ENCODE measurements around the gene PCBD1.

The PCBD1 gene

DNA sequence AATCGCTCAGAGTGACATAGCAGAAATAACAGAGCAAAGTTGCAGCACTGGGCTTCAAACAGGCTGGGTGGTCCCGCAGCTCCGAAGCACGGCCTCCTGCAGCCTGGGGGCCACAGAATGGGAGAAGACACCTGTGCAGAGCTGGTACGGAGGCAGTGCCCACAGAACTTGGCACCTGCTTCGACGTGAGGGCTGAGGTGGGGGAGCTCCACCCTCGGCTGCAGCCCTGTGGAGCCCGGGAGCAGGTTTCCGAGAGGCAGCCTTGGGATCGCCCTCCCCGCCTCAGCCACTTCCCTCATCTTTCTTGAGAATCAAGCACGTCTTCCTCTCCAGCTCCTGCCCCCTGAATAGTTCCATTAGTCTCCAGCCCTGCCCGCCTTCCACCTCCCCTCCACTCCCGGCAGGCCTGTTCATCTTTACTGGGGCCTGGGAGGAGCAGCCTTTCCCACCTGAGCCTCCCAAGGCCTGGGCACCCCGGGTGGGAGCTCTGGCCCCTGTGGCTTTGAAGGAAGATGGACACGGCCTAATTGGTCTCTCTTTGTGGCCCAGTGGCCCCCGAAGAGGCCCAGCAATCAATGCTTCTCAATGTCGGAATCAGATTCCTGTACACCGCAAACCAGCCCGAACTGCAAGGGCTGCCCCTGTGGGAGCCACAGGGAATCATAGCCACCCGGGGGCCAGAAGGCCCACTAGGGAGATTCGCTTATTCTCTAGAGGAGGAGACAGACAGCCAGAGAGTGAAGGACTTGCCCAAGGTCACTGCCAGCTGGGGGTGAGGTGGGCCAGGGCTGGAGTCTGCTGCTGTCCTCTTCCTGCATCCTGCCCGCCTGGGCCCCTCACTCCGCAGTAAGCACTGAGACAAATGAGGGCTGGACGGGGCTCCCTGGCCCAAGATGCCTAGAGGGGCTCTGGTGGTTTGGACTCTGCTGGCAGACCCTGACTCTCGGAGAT is 17.0 kb upstream of the PCBD1 start:
- intact Hi-C loops (cut with DNase I), result no loop called here
- DNase-seq, result peak in 1 of 10 donors; percentile 67

DNA sequence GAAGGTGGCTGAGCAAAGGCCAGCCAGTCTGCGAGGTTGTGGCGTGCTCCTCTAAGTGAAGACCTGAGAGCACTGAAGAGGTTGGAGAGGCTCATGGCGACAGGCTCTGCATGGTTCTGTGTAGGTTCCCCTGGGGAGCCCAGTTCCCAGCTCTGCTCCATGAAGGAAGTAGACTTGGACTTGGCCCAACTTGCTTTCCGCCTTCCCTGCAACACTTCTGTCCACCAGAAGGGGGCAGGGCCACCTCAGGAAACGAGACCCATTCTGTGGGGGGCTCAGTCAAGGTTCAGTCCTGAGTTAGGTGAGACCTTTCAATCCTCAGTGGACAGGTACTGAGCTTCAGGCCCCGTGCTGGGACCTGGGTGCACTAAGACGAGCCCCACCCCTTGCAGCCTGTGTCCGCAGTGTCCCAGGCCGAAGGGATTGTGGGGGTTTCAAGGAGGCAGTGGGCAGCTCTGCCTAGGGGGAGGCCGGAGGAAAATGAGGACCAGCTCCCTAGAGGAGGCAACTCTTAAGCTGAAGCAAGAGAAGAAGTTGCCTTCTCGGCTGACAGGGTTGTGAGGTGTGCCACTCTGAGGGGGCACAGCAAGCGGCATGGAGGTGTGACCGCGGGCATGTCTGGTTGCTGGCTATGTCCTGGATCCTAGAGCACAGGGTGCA is 15.0 kb upstream of the PCBD1 start:
- DNase-seq, result peak in 9 of 10 donors; percentile 47 to 93 (median 69)
- intact Hi-C loops (cut with DNase I), result loop anchor here (1.0 kb wide), 1 partner anchor 382 kb away; no protein-coding TSS in a partner anchor

DNA sequence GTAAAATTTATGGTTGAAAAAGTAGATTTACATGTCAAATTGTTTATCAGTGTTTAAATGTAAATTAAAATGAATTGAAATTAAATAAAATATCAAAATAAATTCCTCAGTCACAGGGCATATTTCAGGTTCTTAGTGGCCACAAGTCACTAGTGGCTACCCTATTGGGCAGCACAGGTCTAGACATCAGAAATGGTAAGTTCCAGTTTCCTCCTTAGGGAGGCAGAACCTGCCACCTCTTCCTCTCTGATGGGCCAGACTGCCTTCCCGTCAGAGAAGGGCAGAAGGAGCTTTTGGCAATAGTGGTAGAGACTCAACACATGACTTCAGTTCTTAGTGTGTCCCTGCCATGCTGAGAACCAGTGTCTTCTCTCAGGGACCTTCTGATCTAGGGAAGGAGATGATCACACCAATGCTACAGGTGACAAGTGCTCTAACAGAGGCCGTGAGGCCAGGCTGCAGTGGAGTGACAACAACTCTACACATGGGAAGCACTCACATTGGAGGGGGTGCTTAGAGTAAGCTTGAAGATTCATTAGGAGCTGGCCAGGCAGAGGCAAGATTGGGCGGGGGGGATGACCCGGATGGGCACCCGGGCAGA is 14.4 kb upstream of the PCBD1 start:
- DNase-seq, result no peak
- intact Hi-C loops (cut with DNase I), result loop anchor here (1.0 kb wide), 1 partner anchor 383 kb away; no protein-coding TSS in a partner anchor

DNA sequence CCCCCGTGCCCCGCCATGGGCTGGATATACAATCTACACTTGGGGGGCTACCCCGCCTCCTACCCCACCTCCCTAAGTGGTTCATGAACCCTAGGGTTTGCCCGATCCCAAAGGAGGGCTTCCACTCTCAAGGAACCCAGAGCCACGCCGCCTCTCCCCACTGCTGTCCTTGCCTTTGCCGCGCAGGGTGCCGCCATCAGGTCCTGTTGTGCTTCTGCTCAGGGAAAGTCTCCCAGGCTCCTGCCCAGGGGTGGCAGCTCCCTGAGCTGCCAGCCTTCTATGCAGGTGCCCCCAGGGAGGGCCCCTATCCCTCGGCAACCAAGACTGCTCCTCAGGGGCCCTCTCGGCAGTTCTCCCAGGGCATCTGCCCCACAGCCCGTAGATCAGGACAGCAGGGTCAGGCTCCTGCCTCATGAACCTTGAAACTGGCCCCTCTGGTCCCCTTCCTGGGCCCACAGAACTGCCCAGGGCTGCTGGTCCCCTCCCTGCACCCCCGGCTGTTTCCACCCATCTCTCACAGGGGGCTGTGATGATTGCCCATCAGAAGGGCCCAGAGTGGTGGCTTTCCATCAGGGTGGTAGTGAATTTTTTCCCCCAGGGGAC is 13.0 kb upstream of the PCBD1 start:
- DNase-seq, result peak in 2 of 10 donors; percentile 12 to 73
- intact Hi-C loops (cut with DNase I), result no loop called here

DNA sequence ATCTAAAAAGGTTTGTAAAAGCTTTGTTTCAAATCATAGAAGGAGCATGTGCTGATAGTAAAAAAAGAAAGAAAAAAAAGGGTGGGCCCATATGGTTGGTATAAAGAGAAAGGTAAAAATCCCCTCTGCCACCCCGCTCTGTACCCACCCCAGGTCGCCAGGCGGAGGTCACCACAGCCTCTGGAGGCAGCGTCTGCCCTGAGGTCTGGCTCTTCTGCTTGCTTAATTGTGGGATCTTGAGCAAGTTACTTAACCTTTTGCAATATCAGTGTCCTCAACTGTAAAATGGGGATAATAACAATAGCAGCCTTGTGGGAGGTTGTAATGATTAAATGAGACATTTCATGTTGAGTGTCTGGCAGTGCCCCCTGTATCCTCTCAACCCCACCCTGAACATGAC is 10.7 kb upstream of the PCBD1 start:
- peak in 1 of 10 donors; percentile 41 for DNase-seq
- intact Hi-C loops (cut with DNase I), result no loop called here

DNA sequence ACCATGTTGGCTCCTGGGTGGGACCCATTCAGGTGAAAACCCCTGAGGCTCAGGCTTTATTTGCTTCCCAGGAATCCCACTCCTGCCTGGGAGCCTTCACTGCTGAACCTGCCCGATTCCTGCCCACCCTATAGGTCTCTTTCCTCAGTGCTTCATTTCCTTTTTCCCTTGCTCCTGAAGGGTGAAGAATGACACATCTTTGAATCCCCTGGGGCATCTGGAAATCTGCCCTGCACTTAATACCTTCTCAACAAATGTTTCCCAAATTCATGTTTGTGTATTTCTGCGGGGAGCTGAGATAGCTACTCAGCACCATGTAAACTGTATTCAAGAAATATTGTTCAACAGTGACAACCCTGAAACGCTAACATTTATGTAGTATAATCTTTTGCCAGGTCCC is 10.3 kb upstream of the PCBD1 start:
- intact Hi-C loops (cut with DNase I), result no loop called here
- DNase-seq, result no peak

DNA sequence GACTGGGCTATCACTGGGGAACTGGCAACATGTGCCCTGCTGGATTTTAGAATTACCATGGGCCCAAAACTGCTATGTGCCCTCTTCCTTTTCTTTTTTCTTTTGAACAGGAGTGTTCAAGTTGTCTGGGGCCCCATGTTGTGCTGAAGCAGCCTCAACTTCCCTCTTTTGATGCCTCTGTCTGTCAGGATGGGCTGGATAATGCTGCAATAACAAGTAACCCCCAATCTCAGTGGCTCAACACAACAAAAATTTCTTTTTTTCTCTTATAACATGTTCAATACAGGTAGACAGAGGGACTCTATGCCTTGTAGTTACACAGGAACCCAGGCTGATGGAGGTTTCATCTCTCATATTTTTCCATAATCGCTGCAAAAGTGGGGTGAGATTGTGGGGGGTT is 8.2 kb upstream of the PCBD1 start:
- DNase-seq, result no peak
- intact Hi-C loops (cut with DNase I), result no loop called here

DNA sequence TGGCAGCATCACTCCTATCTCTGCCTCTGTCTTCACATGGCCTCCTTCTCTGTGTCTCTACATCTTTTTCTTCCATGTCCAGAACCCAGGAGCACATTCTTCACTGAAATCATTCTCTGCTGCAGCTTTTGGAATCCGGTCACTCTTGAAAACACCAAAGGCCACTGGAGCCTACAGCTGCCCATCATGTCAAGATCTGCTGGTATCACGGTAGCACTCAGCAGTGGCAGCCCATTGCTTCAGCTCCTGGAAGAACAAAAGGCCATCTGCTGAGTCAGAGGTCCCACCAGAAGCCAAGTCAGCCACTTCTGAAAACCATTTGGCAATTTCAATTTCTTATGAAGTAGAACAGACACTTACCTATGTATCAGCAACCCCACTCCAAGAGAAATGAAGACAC is 6.1 kb upstream of the PCBD1 start:
- intact Hi-C loops (cut with DNase I), result no loop called here
- DNase-seq, result peak in 1 of 10 donors; percentile 27

DNA sequence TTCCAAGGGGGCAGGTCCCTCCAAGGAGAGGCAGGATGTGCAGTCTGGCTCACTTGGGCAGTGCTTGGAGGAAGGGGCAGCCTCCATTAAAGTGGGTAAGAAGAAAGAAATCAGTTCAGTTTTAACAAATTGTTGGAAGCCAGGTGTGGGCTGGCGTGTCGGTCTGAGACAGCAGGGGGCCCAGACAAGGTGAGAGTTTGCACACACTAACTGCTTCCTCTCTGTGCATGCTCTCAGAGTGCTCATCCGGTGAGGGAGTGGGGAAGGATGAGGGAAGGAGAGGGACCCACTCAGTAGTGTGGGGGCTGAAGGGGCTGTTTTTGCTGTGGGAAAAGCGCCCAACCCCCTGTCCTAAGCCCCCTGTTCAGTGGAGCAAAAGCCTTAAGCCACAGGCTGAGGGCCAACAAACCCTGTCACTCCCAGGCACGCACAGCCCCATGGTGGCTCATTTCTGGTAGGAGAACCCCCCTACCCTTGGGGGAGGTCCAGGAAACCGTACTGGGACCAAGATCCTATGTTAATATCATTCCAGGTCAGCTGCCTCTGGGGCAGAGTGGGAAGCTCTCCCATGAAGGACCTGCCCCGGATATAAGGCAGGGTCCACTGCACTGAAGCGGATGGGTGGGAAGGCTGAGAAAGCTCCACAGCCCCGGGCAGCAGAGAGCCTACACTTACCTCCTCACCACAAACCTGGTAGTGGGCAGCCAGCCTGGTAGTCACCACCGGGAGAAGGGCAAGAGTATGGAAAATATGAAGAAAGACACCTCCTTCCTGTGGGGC is 5.1 kb upstream of the PCBD1 start:
- intact Hi-C loops (cut with DNase I), result no loop called here
- peak in 1 of 10 donors; percentile 34 for DNase-seq

DNA sequence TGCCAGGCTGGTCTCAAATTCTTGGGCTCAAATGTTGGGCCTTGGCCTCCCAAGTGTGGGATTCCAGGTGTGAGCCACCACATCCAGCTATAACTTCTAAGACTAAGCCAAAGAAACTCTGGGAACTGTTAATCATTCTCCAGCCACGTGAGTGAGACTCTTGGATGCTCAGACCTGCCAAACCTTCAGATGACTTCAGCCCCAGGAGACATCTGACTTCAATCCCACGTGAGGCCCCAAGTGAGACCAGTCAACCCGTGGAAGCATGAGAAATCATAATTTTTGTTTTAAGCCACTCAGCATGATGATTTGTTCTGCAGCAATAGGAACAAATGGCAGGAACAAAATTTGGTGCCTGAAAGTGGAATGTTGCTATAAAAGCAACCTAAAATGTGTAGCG is 4.3 kb upstream of the PCBD1 start:
- no peak for DNase-seq
- intact Hi-C loops (cut with DNase I), result no loop called here

DNA sequence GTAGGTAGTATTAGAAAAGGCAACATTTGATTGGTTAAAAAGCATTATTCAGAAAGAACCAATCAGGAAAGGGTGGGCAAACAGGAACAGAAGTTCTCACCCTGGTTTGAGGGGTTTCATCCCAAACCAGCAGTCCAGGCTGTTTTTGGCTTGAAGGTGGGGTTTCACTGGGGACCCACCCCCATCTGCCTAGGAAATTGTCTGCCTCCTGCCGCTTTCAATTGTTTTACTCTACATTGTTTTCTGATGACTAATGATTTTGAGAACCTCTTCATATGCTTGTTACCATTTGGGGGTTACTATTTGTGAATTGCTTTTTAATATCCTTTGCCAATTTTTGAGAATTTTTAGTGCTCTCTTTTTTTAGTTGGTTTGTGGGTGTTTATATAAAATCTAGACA is 3.3 kb upstream of the PCBD1 start:
- peak in 1 of 10 donors; percentile 19 for DNase-seq
- intact Hi-C loops (cut with DNase I), result no loop called here

DNA sequence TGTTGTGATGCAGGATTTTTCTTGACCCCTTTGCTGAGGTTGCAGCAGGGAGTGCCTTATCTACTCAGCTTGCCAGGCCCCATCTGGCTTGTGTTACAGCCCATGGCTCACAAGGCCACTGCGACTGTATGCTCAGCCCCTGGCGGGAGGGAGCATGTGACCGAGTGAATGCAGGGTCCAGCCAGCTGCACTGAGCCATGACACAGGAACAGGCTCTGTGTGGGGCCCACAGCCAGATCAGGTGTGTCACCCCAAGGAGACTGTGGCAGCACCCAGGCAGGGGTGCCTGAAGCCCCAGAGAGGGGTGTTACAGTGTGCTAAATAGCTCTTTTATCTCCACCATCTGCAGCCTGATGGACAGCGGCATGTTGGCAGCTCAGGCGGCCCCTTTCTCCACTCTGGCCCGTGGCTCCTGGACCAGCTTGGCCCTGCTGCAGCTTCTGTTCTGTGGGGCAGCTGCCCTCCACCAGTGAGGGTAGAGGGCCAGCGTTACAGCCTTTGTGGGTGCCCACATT is 2.6 kb upstream of the PCBD1 start:
- intact Hi-C loops (cut with DNase I), result no loop called here

DNA sequence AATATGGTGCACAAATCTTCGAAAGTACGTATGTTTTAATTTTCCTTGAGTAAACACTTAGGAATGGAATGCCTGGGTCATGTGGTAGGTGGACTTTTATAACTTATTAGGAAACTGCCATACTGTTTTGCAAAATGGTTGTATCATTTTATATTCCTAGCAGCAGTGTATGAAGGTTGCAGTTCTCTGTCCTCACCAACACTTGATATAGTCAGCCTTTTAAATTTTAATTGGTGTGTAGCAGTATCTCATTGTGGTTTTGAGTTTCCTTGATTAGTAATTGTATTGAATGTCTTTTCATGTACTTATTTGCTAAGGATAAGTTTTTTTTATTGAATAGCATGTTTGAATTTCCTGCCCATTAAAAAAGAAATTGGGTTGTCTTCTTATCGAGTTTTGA is 926 bp upstream of the PCBD1 start:
- intact Hi-C loops (cut with DNase I), result no loop called here
- no peak for DNase-seq

More for the DNA sequence above, 2.6 kb upstream of the PCBD1 start:
- DNase-seq, result peak in 9 of 10 donors; percentile 36 to 93 (median 52)

DNA sequence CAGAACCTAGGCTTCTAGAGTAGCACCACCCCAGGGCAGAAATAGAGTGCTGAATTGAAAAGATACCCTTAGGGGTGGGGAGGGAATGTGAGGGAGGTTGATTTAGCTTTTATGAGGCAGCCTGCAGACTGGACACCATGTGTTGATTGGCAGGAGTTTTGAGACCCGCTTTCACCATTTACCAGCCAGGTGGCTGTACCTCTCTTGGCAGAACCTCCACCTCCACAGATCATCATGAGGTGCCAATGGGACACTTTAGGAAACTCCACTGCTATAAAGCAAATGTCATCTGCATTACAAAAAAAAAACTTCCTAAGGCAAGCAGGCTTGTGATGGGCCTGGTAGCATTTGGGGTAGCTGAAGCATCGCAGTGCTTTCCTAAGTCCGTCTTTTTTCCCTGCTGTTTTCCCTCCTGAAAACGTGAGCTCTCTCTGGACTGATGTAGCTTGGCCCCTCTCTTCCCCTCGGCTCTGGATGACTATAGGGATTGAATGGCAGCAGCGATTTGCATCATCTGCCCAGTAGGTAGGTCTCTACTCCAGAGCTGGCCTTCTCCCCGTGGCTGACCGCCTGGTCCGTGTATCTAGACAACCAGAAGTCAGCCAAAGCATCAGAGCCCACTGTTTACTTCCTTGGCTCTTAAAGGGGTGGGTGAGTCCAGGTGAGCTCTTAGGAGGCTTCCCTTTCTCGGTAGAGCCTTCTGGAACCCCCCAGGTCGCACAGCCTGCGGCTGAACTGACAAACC is 1.3 kb downstream of the PCBD1 start:
- peak in 1 of 10 donors; percentile 59 for DNase-seq
- intact Hi-C loops (cut with DNase I), result no loop called here

DNA sequence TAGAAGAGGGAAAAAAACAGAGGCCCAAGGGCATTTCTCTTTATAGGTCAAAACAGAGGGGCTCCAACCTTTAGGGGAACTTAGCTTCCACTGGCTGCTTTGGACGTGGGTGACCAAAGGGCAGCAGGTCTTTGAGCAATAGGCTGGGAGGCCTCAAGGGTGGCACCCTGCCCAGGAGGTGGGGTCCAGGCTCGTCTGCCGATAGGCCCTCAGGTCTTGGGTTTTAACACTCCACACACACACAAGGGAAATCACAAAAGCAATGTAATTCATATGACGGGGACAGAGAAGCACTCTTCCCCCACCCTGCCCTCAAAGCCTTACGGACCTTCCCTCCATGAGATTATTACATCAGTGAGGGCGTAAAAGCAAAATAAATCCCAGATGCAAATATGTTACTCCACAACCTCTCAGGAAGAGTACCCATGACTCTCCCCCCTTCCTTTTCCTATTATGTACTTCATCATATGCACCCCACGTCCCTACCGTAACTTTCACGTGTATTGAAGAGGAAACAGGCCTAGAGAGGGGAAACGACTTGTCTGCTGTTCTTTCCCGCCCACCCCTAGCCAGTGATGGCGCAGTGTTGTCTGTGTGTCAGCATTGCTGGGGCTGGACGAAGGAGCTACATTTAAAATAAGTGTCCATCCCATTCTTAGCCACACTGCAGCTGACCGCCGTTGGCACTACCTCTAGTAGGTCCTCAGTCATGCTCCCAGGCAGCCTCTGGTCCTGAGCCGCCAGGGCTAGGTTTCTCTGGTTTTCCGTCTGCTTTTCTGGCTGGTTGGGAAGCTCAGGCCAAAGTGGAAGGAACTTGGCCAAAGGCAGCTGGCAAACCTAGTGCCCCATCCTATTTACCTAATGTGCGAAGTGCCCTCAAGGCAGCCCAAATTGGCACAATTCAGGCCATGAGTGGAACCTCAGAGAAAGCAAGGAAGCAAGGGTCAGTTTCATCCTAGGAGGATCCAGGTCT is 2.1 kb downstream of the PCBD1 start:
- intact Hi-C loops (cut with DNase I), result no loop called here
- DNase-seq, result peak in 1 of 10 donors; percentile 52

DNA sequence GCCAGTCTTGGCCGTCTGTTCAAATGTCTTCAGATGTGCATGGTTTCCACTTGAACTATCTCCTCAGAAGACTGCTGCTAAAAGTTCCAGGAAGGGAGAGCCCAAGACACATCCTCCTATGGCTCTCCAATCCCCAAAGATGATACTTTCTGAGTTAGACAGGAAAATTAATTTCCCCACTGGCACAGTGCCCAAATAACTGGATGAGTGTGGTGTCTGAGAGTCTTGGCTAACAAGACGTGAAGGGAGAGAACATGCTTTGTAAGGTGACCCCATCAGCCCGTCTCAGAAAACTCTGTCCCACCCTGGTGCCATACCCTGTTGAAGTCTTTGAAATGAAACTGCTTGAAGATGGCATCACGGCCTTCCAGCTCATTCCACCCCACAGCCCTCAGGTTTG is 2.9 kb downstream of the PCBD1 start:
- intact Hi-C loops (cut with DNase I), result no loop called here
- peak in 1 of 10 donors; percentile 19 for DNase-seq

DNA sequence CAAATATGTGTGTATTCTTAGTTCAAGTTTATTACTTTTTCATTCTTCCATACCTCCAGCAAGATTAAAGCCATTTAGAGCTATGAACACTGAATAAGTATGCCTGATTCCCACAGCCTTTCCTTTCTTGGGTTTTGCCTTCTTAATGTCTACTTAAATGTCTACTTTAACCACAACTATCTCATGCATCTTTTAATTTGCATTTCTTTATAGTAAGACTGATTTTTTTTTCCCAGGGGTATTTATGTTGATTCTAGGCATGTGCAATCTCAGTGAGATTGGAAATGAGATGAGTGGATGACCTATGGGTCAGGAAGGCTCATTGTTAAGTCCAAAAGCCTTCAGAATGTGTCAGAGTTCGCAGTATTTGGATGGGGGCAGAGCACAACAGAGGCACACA is 3.6 kb downstream of the PCBD1 start:
- intact Hi-C loops (cut with DNase I), result loop anchor here (5.0 kb wide), 1 partner anchor 422 kb away; no protein-coding TSS in a partner anchor
- DNase-seq, result no peak

DNA sequence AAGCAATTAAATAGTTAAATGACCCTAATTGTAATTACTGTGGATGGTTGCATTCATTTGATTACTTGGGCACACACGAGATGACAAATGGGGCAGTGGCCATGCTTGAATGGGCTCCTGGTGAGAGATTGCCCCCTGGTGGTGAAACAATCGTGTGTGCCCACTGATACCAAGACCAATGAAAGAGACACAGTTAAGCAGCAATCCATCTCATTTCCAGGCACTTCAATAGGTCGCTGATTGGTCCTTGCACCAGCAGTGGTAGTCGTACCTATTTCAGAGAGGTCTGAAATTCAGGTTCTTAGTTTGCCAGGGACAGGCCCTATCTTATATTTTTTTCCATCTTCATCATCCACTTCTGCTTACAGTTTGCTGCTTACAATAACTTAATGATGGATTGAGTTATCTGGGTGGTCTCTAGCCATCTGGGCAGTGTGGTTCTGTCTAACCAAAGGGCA is 8.3 kb downstream of the PCBD1 start:
- DNase-seq, result peak; percentile 60 to 97 (median 84)
- intact Hi-C loops (cut with DNase I), result loop anchor here (1.0 to 5.0 kb wide), 4 partner anchors 65 to 418 kb away; partner anchors contain the start of gene SGPL1

All from posterior cingulate gyrus (tissue), 11 donors.